ENCODE data around the gene APPL2. TPM values are rescaled to one million over a fixed set of nuclear protein-coding genes. Genes with fewer than 3 reads are reported as not detected.

APPL2 gene
- polyA plus RNA-seq, 1 donor from 2014 or later, result 47.0 TPM

DNA sequence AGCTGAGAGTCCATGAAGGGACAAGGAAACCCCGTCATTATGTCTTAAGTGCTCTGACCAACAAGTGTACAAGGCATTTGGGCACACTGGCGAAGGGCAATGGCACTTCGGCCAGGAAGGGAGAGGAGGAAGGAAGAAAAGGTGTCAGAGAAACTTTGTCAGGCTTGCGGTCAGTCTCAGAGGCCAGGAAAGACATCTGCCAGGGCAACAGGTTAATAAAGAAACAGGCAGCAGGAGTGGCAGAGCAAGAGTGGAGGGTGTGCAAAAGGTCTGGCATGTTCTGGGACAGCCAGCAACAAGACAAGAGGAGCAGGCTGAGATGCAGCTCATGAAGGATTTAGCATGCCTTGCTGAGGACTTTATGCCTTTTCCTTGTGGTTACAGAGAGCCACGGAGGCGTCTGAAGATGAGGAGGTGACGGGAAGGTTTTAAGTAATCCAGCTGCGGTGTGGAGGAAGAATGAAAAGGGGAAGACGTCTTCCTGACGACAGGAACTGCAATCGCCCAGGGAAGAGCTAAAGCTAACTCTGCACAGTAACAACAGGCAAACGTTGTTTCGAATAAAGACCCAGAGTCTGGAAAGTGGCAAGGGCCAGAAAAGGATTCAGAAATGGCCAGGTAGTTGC lies 13.1 kb downstream of the APPL2 start:
- peaks cover 4% of the 10 kb centered on the region for H3K36me3 ChIP-seq (ENCODE audit: insufficient read depth, low read length)
- H4K20me1 ChIP-seq (ENCODE audit: insufficient read depth), result no peaks in the 10 kb centered on the region
- H3K9ac ChIP-seq (ENCODE audit: low read length), result no peak overlapping the region

GRCh38 chr12:105222284-105222655 lies 13.7 kb downstream of the APPL2 start:
- Histone ChIP-seq H3F3A (ENCODE audit: insufficient read depth, low read length, poor library complexity, severe bottlenecking) (no peaks in the 10 kb centered on the region), H3K27ac (ENCODE audit: low read length) (no peak overlapping the region), H3K36me3 (ENCODE audit: insufficient read depth, low read length) (peaks cover 4% of the 10 kb centered on the region), H3K4me2 (ENCODE audit: low read length) (no peak overlapping the region), H3K9ac (ENCODE audit: low read length) (no peak overlapping the region), H3K27me3 (ENCODE audit: insufficient read depth, low read depth, low read length) (no peaks in the 10 kb centered on the region), H2AFZ (ENCODE audit: low read depth, low read length) (no peak overlapping the region), H3K9me2 (ENCODE audit: insufficient read depth, low read length) (no peaks in the 10 kb centered on the region), H3K79me2 (replicated peaks; ENCODE audit: insufficient read depth, low read length) (no peaks in the 10 kb centered on the region), H4K20me1 (ENCODE audit: insufficient read depth) (no peaks in the 10 kb centered on the region), H3K4me3 (ENCODE audit: low read length) (no peak overlapping the region), H3K9me3 (ENCODE audit: low read length) (no peaks in the 10 kb centered on the region)
- TF ChIP-seq CTCF (IDR thresholded peaks at IDR 0.05; ENCODE audit: poor library complexity, severe bottlenecking), result no peak
- no peak for TF ChIP-seq EP300 (conservative IDR thresholded peaks at IDR 0.05; ENCODE audit: poor library complexity, severe bottlenecking)
- TF ChIP-seq EZH2 (IDR thresholded peaks at IDR 0.05; ENCODE audit: borderline replicate concordance, insufficient read depth, low read length, poor library complexity, severe bottlenecking), result no peak
- no peak for TF ChIP-seq RAD21 (conservative IDR thresholded peaks at IDR 0.05)
- TF ChIP-seq SMC3 (conservative IDR thresholded peaks at IDR 0.05; ENCODE audit: poor library complexity), result no peak

More for the DNA sequence above, 13.1 kb downstream of the APPL2 start:
- H3K4me3 ChIP-seq (ENCODE audit: low read length), result no peak overlapping the region
- H3K4me2 ChIP-seq (ENCODE audit: low read length), result no peak overlapping the region
- H3K9me2 ChIP-seq (ENCODE audit: insufficient read depth, low read length), result no peaks in the 10 kb centered on the region
- no peak overlapping the region for H2AFZ ChIP-seq (ENCODE audit: low read depth, low read length)
- no peak overlapping the region for H3K27ac ChIP-seq (ENCODE audit: low read length)
- no peaks in the 10 kb centered on the region for H3K79me2 ChIP-seq (replicated peaks; ENCODE audit: insufficient read depth, low read length)
- no peaks in the 10 kb centered on the region for H3K9me3 ChIP-seq (ENCODE audit: low read length)
- H3K27me3 ChIP-seq (ENCODE audit: insufficient read depth, low read depth, low read length), result no peaks in the 10 kb centered on the region
- TF ChIP-seq RAD21 (conservative IDR thresholded peaks at IDR 0.05), result no peak
- no peak for TF ChIP-seq POLR2AphosphoS5 (IDR thresholded peaks at IDR 0.05)
- TF ChIP-seq SMC3 (conservative IDR thresholded peaks at IDR 0.05; ENCODE audit: poor library complexity), result no peak
- H3F3A ChIP-seq (ENCODE audit: insufficient read depth, low read length, poor library complexity, severe bottlenecking), result no peaks in the 10 kb centered on the region

- H2AFZ ChIP-seq (ENCODE audit: low read depth, low read length), result no peak overlapping the region
- no peaks in the 10 kb centered on the region for H3K9me2 ChIP-seq (ENCODE audit: insufficient read depth, low read length)
- H3K4me3 ChIP-seq (ENCODE audit: low read length), result no peak overlapping the region
- H4K20me1 ChIP-seq (ENCODE audit: insufficient read depth), result no peaks in the 10 kb centered on the region
- H3K4me2 ChIP-seq (ENCODE audit: low read length), result no peak overlapping the region
- no peaks in the 10 kb centered on the region for H3K79me2 ChIP-seq (replicated peaks; ENCODE audit: insufficient read depth, low read length)
- H3K27me3 ChIP-seq (ENCODE audit: insufficient read depth, low read depth, low read length), result no peaks in the 10 kb centered on the region
- peaks cover 7% of the 10 kb centered on the region for H3K36me3 ChIP-seq (ENCODE audit: insufficient read depth, low read length)
- no peak overlapping the region for H3K27ac ChIP-seq (ENCODE audit: low read length)
- no peaks in the 10 kb centered on the region for H3F3A ChIP-seq (ENCODE audit: insufficient read depth, low read length, poor library complexity, severe bottlenecking)
- H3K9me3 ChIP-seq (ENCODE audit: low read length), result no peaks in the 10 kb centered on the region
- TF ChIP-seq RAD21 (conservative IDR thresholded peaks at IDR 0.05), result no peak
- no peak for TF ChIP-seq CTCF (IDR thresholded peaks at IDR 0.05; ENCODE audit: poor library complexity, severe bottlenecking)
- no peak for TF ChIP-seq SMC3 (conservative IDR thresholded peaks at IDR 0.05; ENCODE audit: poor library complexity)
- TF ChIP-seq, protein P1, sequence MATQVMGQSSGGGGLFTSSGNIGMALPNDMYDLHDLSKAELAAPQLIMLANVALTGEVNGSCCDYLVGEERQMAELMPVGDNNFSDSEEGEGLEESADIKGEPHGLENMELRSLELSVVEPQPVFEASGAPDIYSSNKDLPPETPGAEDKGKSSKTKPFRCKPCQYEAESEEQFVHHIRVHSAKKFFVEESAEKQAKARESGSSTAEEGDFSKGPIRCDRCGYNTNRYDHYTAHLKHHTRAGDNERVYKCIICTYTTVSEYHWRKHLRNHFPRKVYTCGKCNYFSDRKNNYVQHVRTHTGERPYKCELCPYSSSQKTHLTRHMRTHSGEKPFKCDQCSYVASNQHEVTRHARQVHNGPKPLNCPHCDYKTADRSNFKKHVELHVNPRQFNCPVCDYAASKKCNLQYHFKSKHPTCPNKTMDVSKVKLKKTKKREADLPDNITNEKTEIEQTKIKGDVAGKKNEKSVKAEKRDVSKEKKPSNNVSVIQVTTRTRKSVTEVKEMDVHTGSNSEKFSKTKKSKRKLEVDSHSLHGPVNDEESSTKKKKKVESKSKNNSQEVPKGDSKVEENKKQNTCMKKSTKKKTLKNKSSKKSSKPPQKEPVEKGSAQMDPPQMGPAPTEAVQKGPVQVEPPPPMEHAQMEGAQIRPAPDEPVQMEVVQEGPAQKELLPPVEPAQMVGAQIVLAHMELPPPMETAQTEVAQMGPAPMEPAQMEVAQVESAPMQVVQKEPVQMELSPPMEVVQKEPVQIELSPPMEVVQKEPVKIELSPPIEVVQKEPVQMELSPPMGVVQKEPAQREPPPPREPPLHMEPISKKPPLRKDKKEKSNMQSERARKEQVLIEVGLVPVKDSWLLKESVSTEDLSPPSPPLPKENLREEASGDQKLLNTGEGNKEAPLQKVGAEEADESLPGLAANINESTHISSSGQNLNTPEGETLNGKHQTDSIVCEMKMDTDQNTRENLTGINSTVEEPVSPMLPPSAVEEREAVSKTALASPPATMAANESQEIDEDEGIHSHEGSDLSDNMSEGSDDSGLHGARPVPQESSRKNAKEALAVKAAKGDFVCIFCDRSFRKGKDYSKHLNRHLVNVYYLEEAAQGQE (IDR thresholded peaks at IDR 0.05; ENCODE audit: borderline replicate concordance), result no peak
- TF ChIP-seq TAF1 (IDR thresholded peaks at IDR 0.05; ENCODE audit: low read depth), result no peak
- TF ChIP-seq EZH2 (IDR thresholded peaks at IDR 0.05; ENCODE audit: borderline replicate concordance, insufficient read depth, low read length, poor library complexity, severe bottlenecking), result no peak
- no peak for TF ChIP-seq POLR2AphosphoS5 (IDR thresholded peaks at IDR 0.05)
- TF ChIP-seq EP300 (conservative IDR thresholded peaks at IDR 0.05; ENCODE audit: poor library complexity, severe bottlenecking), result no peak
- no peak for TF ChIP-seq MXI1 (conservative IDR thresholded peaks at IDR 0.05; ENCODE audit: poor library complexity, severe bottlenecking)
- H3K9ac ChIP-seq (ENCODE audit: low read length), result no peak overlapping the region
Observed at GRCh38 chr12:105221583-105222283, 14.2 kb downstream of the APPL2 start.
